ENCODE data around the gene MTFR2.
"Not testable (repeated sequence)": the region's sequence is repeated elsewhere in the genome, so short reads cannot be mapped to it uniquely, and the experiment has no call there.

MTFR2 gene

GRCh38 chr6:136232701-136233100, 17.4 kb downstream of the MTFR2 start:
- DNase-seq: no peak

GRCh38 chr6:136230219-136230853, 19.8 kb downstream of the MTFR2 start:
- DNase-seq: no peak

GRCh38 chr6:136228814-136229213, 21.3 kb downstream of the MTFR2 start:
- no peak for DNase-seq

GRCh38 chr6:136226674-136227377, 23.3 kb downstream of the MTFR2 start:
- no peak for DNase-seq

GRCh38 chr6:136226027-136226673, 24.0 kb downstream of the MTFR2 start:
- DNase-seq: peak; percentile 75

GRCh38 chr6:136225496-136225895, 24.6 kb downstream of the MTFR2 start:
- no peak for DNase-seq

GRCh38 chr6:136224974-136225373, 25.1 kb downstream of the MTFR2 start:
- not testable (repeated sequence) for DNase-seq

GRCh38 chr6:136216503-136217401, 33.4 kb downstream of the MTFR2 start:
- DNase-seq: no peak

- DNase-seq: no peak
Measured at GRCh38 chr6:136213853-136214252, 36.3 kb downstream of the MTFR2 start.

GRCh38 chr6:136213012-136213539, 37.0 kb downstream of the MTFR2 start:
- DNase-seq: no peak

GRCh38 chr6:136212608-136213007, 37.5 kb downstream of the MTFR2 start:
- no peak for DNase-seq

GRCh38 chr6:136210398-136211165, 39.5 kb downstream of the MTFR2 start:
- no peak for DNase-seq

- DNase-seq: no peak
Measured at GRCh38 chr6:136209496-136209895, 40.6 kb downstream of the MTFR2 start.

GRCh38 chr6:136208783-136209182, 41.3 kb downstream of the MTFR2 start:
- no peak for DNase-seq

- no peak for DNase-seq
Measured at GRCh38 chr6:136201732-136202131, 48.4 kb downstream of the MTFR2 start.

- no peak for DNase-seq
Measured at GRCh38 chr6:136192902-136193301, 57.2 kb downstream of the MTFR2 start.

GRCh38 chr6:136191606-136192312, 58.4 kb downstream of the MTFR2 start:
- no peak for DNase-seq

GRCh38 chr6:136189104-136189503, 61.0 kb downstream of the MTFR2 start:
- DNase-seq: no peak

GRCh38 chr6:136188486-136188885, 61.6 kb downstream of the MTFR2 start:
- DNase-seq: no peak

- no peak for DNase-seq
Measured at GRCh38 chr6:136186363-136186762, 63.7 kb downstream of the MTFR2 start.

GRCh38 chr6:136184738-136185137, 65.4 kb downstream of the MTFR2 start:
- no peak for DNase-seq

Data from right forelimb (tissue), 1 donor.